Mucosa of stomach (tissue), 1 donor: ENCODE data around the gene TIAM2.
"Not testable (repeated sequence)": the region's sequence is repeated elsewhere in the genome, so short reads cannot be mapped to it uniquely, and the experiment has no call there.

Experiments
- H3K27me3 ChIP-seq: one replicate; pipeline ENCODE4 v1.7.0; 2013; ENCODE audit warnings: mild to moderate bottlenecking, low read length; ENCODE audit not compliant: control insufficient read depth, insufficient read depth
- H3K36me3 ChIP-seq: one replicate; pipeline ENCODE4 v1.7.0; 2013; ENCODE audit warnings: low read length; ENCODE audit not compliant: control insufficient read depth, insufficient read depth
- H3K4me1 ChIP-seq: one replicate; pipeline ENCODE4 v1.7.0; 2013; ENCODE audit warnings: mild to moderate bottlenecking, low read length; ENCODE audit not compliant: control insufficient read depth, insufficient read depth
- H3K4me3 ChIP-seq: one replicate; pipeline ENCODE4 v1.7.0; 2013; ENCODE audit warnings: low read length
- H3K9ac ChIP-seq: one replicate; pipeline ENCODE4 v1.7.0; 2013; ENCODE audit warnings: mild to moderate bottlenecking, low read length, moderate library complexity
- H3K9me3 ChIP-seq: one replicate; pipeline ENCODE4 v1.7.0; 2013; ENCODE audit warnings: mild to moderate bottlenecking, low read length, moderate library complexity; ENCODE audit not compliant: control insufficient read depth
- donor health status: Pancreatic carcinoma.

Gene TIAM2

GRCh38 chr6:155261111-155261900, 266.2 kb downstream of the TIAM2 start:
- peaks cover 7% of the 10 kb centered on the region for H3K36me3 ChIP-seq
- H3K9me3 ChIP-seq: no peaks in the 10 kb centered on the region
- no peak overlapping the region for H3K4me3 ChIP-seq
- H3K4me1 ChIP-seq: no peaks in the 10 kb centered on the region
- no peak overlapping the region for H3K9ac ChIP-seq
- no peaks in the 10 kb centered on the region for H3K27me3 ChIP-seq

- no peaks in the 10 kb centered on the region for H3K9me3 ChIP-seq
- no peak overlapping the region for H3K4me3 ChIP-seq
- no peak overlapping the region for H3K9ac ChIP-seq
- no peaks in the 10 kb centered on the region for H3K27me3 ChIP-seq
- H3K36me3 ChIP-seq: peaks cover 7% of the 10 kb centered on the region
- H3K4me1 ChIP-seq: no peaks in the 10 kb centered on the region
Observed at GRCh38 chr6:155262655-155263054, 267.5 kb downstream of the TIAM2 start.

- no peaks in the 10 kb centered on the region for H3K4me1 ChIP-seq
- H3K36me3 ChIP-seq: peaks cover 7% of the 10 kb centered on the region
- no peaks in the 10 kb centered on the region for H3K9me3 ChIP-seq
- no peak within 1 kb of the TSS for H3K4me3 ChIP-seq
- no peaks in the 10 kb centered on the region for H3K27me3 ChIP-seq
- H3K9ac ChIP-seq: no peak within 1 kb of the TSS
Observed at GRCh38 chr6:155263373-155264063, 268.4 kb downstream of the TIAM2 start, which contains the start of gene CLDN20. Gene CLDN20, plus strand, starts transcription at chr6:155264013. Its CDS starts 11,707 bp downstream, at chr6:155275720.

- Histone ChIP-seq H3K4me3 (no peak overlapping the region), H3K27me3 (no peaks in the 10 kb centered on the region), H3K9me3 (no peaks in the 10 kb centered on the region), H3K9ac (no peak overlapping the region), H3K4me1 (no peaks in the 10 kb centered on the region), H3K36me3 (no peaks in the 10 kb centered on the region)
Observed at GRCh38 chr6:155264693-155265320, 269.7 kb downstream of the TIAM2 start.

- Histone ChIP-seq H3K36me3 (no peaks in the 10 kb centered on the region), H3K4me3 (no peak overlapping the region), H3K4me1 (no peaks in the 10 kb centered on the region), H3K9ac (no peak overlapping the region), H3K27me3 (no peaks in the 10 kb centered on the region), H3K9me3 (no peaks in the 10 kb centered on the region)
Observed at GRCh38 chr6:155265843-155266535, 270.9 kb downstream of the TIAM2 start.

GRCh38 chr6:155267411-155267810, 272.3 kb downstream of the TIAM2 start:
- H3K4me3 ChIP-seq: no peak overlapping the region
- H3K27me3 ChIP-seq: no peaks in the 10 kb centered on the region
- no peak overlapping the region for H3K9ac ChIP-seq
- H3K4me1 ChIP-seq: no peaks in the 10 kb centered on the region
- H3K36me3 ChIP-seq: no peaks in the 10 kb centered on the region
- H3K9me3 ChIP-seq: no peaks in the 10 kb centered on the region

- H3K9ac ChIP-seq, H3K36me3 ChIP-seq, H3K4me1 ChIP-seq, H3K9me3 ChIP-seq, H3K27me3 ChIP-seq, H3K4me3 ChIP-seq: not testable (repeated sequence)
Observed at GRCh38 chr6:155268088-155268867, 273.2 kb downstream of the TIAM2 start.

- no peaks in the 10 kb centered on the region for H3K36me3 ChIP-seq
- H3K4me1 ChIP-seq: no peaks in the 10 kb centered on the region
- no peaks in the 10 kb centered on the region for H3K27me3 ChIP-seq
- no peak overlapping the region for H3K9ac ChIP-seq
- H3K9me3 ChIP-seq: no peaks in the 10 kb centered on the region
- H3K4me3 ChIP-seq: no peak overlapping the region
Observed at GRCh38 chr6:155269765-155270164, 274.6 kb downstream of the TIAM2 start.

GRCh38 chr6:155270561-155271091, 275.5 kb downstream of the TIAM2 start:
- Histone ChIP-seq H3K27me3 (no peaks in the 10 kb centered on the region), H3K9me3 (no peaks in the 10 kb centered on the region), H3K36me3 (no peaks in the 10 kb centered on the region), H3K9ac (no peak overlapping the region), H3K4me1 (no peaks in the 10 kb centered on the region), H3K4me3 (no peak overlapping the region)

- Histone ChIP-seq H3K9me3 (no peaks in the 10 kb centered on the region), H3K27me3 (no peaks in the 10 kb centered on the region), H3K9ac (no peak overlapping the region), H3K4me3 (no peak overlapping the region), H3K36me3 (no peaks in the 10 kb centered on the region), H3K4me1 (no peaks in the 10 kb centered on the region)
Observed at GRCh38 chr6:155271145-155271544, 276.0 kb downstream of the TIAM2 start.
